ENCODE measurements around the gene BTBD1. TPM values are rescaled to one million over a fixed set of nuclear protein-coding genes. Genes with fewer than 3 reads are reported as not detected.
"Not testable (repeated sequence)": the region's sequence is repeated elsewhere in the genome, so short reads cannot be mapped to it uniquely, and the experiment has no call there.

The BTBD1 gene
- total RNA-seq, 1 donor from 2014 or later, result 51.4 TPM

- H3K27me3 Mint-ChIP-seq (ENCODE audit: low read depth), result peaks cover 27% of the 10 kb centered on the region
- TF ChIP-seq CTCF (IDR thresholded peaks at IDR 0.05), result no peak
- no peak for DNase-seq (ENCODE audit: low spot score)
- peaks cover 2% of the 10 kb centered on the region for H3K4me1 Mint-ChIP-seq (ENCODE audit: low read depth)
- H3K4me3 Mint-ChIP-seq (ENCODE audit: unreplicated experiment), result no peak overlapping the region
- no peak overlapping the region for H3K27ac Mint-ChIP-seq (ENCODE audit: unreplicated experiment)
- no peaks in the 10 kb centered on the region for H3K9me3 Mint-ChIP-seq (ENCODE audit: low read depth)
- H3K36me3 Mint-ChIP-seq (ENCODE audit: low read depth), result no peaks in the 10 kb centered on the region
Observed at GRCh38 chr15:83082730-83083386, 15.8 kb upstream of the BTBD1 start.

DNA sequence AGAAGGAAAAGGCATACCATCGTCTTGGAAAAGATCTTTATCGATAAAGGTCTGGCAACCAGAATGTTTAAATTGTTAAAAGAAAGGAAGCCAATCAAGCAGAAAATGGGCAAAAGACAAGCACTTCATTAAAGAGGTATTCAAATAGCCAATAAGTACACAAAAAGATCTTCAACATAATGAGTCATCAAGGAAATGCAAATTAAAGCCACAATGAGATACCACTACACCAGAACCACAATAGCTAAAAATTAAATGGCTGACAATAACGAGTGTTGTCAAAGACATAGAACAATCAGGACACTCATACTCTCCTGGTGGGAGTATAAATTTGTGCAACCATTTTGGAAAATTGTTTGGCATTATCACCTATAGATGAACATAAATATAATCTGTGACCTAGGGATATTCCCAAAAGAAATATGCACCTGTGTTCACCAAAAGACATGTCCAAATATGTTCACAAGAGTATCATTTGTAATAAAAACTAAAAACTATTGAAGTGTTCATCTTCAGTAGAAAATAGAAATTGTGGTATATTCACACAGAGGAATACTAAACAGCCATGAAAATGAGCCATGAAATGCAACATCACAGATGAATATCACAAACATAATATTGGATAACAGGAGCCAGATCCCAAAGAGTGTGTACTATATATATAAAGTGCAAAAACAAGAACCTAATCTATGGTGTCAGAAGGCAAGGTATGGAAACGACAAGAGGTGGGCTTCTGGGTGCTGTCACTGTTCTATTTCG is 14.4 kb upstream of the BTBD1 start:
- peaks cover 9% of the 10 kb centered on the region for H3K4me1 Mint-ChIP-seq (ENCODE audit: low read depth)
- H3K4me3 Mint-ChIP-seq (ENCODE audit: unreplicated experiment), result no peak overlapping the region
- no peak for DNase-seq (ENCODE audit: low spot score)
- no peaks in the 10 kb centered on the region for H3K9me3 Mint-ChIP-seq (ENCODE audit: low read depth)
- H3K27me3 Mint-ChIP-seq (ENCODE audit: low read depth), result peaks cover 31% of the 10 kb centered on the region
- H3K36me3 Mint-ChIP-seq (ENCODE audit: low read depth), result no peaks in the 10 kb centered on the region
- H3K27ac Mint-ChIP-seq (ENCODE audit: unreplicated experiment), result no peak overlapping the region
- no peak for TF ChIP-seq CTCF (IDR thresholded peaks at IDR 0.05)

DNA sequence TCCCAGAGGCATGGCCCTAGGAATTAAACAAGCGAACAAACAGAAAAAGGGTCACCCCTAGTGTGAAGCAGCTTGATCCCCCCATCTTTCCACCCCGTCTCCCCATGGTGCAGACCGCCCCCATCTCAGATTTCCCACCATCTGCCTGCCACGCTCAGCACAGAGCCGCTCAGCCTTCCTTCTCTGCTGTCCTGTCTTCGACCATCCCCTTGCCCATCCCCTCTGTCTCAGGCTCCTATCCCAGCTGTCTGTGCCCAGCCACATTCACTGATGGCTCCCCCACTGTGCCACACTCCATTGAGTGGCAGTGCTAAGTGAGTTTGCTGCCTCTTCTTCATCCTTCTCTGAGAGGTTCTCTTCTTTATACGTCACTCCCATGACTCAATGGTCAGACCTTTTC is 11.7 kb upstream of the BTBD1 start:
- DNase-seq (ENCODE audit: low spot score), result no peak
- Mint-ChIP-seq H3K4me3 (ENCODE audit: unreplicated experiment) (no peak overlapping the region), H3K36me3 (ENCODE audit: low read depth) (peaks cover 2% of the 10 kb centered on the region), H3K27ac (ENCODE audit: unreplicated experiment) (no peak overlapping the region), H3K9me3 (ENCODE audit: low read depth) (peaks cover 9% of the 10 kb centered on the region), H3K4me1 (ENCODE audit: low read depth) (peaks cover 9% of the 10 kb centered on the region), H3K27me3 (ENCODE audit: low read depth) (peaks cover 31% of the 10 kb centered on the region)
- no peak for TF ChIP-seq CTCF (IDR thresholded peaks at IDR 0.05)

DNA sequence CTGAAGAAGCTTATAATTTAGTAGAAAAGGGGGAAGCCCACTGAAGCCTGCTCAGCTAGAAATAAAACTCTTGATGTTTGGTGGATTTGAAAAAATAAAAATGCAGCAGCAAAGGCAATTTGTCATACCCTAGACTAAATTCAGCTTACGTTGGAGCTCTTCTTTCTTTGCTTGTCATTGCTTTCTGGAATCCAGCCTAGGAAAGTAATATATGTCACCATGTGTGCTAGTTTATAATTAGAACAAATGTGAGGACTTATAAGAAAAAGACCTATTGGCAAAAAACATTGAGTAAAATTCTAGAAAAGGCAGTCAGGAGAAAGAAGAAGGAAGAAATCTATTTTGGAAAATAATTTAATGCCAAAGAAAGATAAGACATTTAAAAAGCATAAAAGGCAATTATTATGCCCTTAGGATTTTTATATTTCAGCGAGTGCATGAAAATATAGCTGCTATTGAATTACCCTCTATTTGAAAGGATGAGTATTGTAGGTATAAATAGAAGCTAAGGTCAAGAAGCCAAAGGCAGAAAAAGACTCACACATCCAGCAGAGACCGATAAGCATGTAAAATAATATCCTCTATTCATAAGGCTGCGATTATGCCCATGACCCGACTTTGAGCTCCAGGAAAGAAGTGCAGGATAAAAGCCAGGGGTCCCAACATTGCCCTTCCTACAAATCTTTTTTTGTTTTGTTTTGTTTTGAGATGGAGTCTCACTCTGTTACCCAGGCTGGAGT is 10.6 kb upstream of the BTBD1 start:
- H3K9me3 Mint-ChIP-seq (ENCODE audit: low read depth), result peaks cover 9% of the 10 kb centered on the region
- H3K36me3 Mint-ChIP-seq (ENCODE audit: low read depth), result peaks cover 2% of the 10 kb centered on the region

DNA sequence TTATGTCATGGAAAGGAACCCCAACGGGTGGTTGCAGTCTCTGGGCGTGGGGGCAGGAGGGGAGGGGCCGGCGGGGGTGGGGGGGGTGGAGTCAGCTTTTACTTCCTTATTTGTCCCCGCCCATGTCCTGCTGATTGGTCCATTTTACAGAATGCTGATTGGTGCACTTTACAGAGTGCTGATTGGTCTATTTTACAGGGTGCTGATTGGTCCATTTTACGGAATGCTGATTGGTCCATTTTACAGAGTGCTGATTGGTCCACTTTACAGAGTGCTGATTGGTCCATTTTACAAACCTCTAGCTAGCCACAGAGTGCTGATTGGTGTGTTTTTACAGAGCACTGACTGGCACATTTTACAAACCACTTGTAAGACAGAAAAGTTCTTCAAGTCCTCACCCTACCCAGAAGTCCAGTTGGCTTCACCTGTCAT is 2.2 kb upstream of the BTBD1 start:
- not testable (repeated sequence) for DNase-seq (ENCODE audit: low spot score); H3K4me1 Mint-ChIP-seq (ENCODE audit: low read depth); H3K4me3 Mint-ChIP-seq (ENCODE audit: unreplicated experiment); H3K36me3 Mint-ChIP-seq (ENCODE audit: low read depth); H3K9me3 Mint-ChIP-seq (ENCODE audit: low read depth); H3K27me3 Mint-ChIP-seq (ENCODE audit: low read depth); H3K27ac Mint-ChIP-seq (ENCODE audit: unreplicated experiment)

More for the DNA sequence above, 10.6 kb upstream of the BTBD1 start:
- DNase-seq (ENCODE audit: low spot score), result no peak
- peaks cover 29% of the 10 kb centered on the region for H3K27me3 Mint-ChIP-seq (ENCODE audit: low read depth)
- H3K27ac Mint-ChIP-seq (ENCODE audit: unreplicated experiment), result no peak overlapping the region
- peaks cover 9% of the 10 kb centered on the region for H3K4me1 Mint-ChIP-seq (ENCODE audit: low read depth)
- H3K4me3 Mint-ChIP-seq (ENCODE audit: unreplicated experiment), result no peak overlapping the region
- TF ChIP-seq CTCF (IDR thresholded peaks at IDR 0.05), result no peak

All from chondrocyte (in vitro differentiated cells).